HepG2 (cell line): ENCODE measurements around the gene POLE3. TPM values are rescaled to one million over a fixed set of nuclear protein-coding genes. Genes with fewer than 3 reads are reported as not detected.

Source experiments
- AHDC1 ChIP-seq: sonication (generic); formaldehyde crosslinking; IDR thresholded peaks from 2 replicates; pipeline ENCODE4 v1.5.1; 2020; ENCODE audit warnings: mild to moderate bottlenecking, missing genetic modification reagents, borderline replicate concordance
- ASH2L ChIP-seq: fragments of 300-600, 200-600 bp; sonication (generic); IDR thresholded peaks from 2 replicates; pipeline ENCODE4 v1.7.0; 2017; ENCODE audit warnings: low read depth, mild to moderate bottlenecking, moderate library complexity, mixed read lengths, low read length; ENCODE audit not compliant: insufficient read length
- ATM ChIP-seq: fragments of 450-650 bp; IDR thresholded peaks from 2 replicates; pipeline ENCODE4 v1.7.1; 2017; ENCODE audit warnings: mild to moderate bottlenecking, borderline replicate concordance
- CBFB ChIP-seq: sonication (generic); formaldehyde crosslinking; IDR thresholded peaks from 2 replicates; pipeline ENCODE4 v1.4.0; 2020; ENCODE audit warnings: missing genetic modification reagents
- CHCHD3 ChIP-seq: sonication (generic); formaldehyde crosslinking; IDR thresholded peaks from 2 replicates; pipeline ENCODE4 v1.8.0; 2022; ENCODE audit warnings: mild to moderate bottlenecking, missing genetic modification reagents, moderate library complexity
- CREB1 ChIP-seq, 2 experiments: fragments of 450-650 bp in 1 of 2; IDR thresholded peaks; 2 replicates each; pipeline ENCODE4 v1.6.1; 2016 to 2017; ENCODE audit warnings: control low read depth in 1 of 2, mild to moderate bottlenecking in 1 of 2, missing compliant biosample characterization in 1 of 2, missing genetic modification characterization in 1 of 2
- EED ChIP-seq: sonication (generic); formaldehyde crosslinking; IDR thresholded peaks from 2 replicates; pipeline ENCODE4 v1.5.0; 2020; ENCODE audit warnings: mild to moderate bottlenecking, missing genetic modification reagents
- FOXM1 ChIP-seq: sonication (generic); formaldehyde crosslinking; IDR thresholded peaks from 2 replicates; pipeline ENCODE4 v1.5.0; 2020; ENCODE audit warnings: missing genetic modification reagents
- NFYC ChIP-seq: IDR thresholded peaks from 2 replicates; pipeline ENCODE4 v1.6.1; 2016; ENCODE audit warnings: missing genetic modification reagents, missing compliant biosample characterization
- NRL ChIP-seq: sonication (generic); formaldehyde crosslinking; IDR thresholded peaks from 2 replicates; pipeline ENCODE4 v1.5.0; 2020; ENCODE audit warnings: missing genetic modification reagents, mild to moderate bottlenecking, moderate library complexity, borderline replicate concordance
- PHF20 ChIP-seq: sonication (generic); formaldehyde crosslinking; IDR thresholded peaks from 2 replicates; pipeline ENCODE4 v1.5.0; 2020; ENCODE audit warnings: mild to moderate bottlenecking, missing genetic modification reagents
- RELA ChIP-seq: sonication (generic); formaldehyde crosslinking; IDR thresholded peaks from 2 replicates; pipeline ENCODE4 v1.4.0; 2020; ENCODE audit warnings: missing genetic modification reagents
- REST ChIP-seq, 2 experiments: IDR thresholded peaks; 2 replicates each; pipeline ENCODE4 v1.6.1; 2011 to 2012; ENCODE audit warnings: low read length in 2 of 2, borderline replicate concordance in 1 of 2, low read depth in 1 of 2, mild to moderate bottlenecking in 1 of 2, moderate library complexity in 1 of 2
- SIN3B ChIP-seq: fragments of 150-350 bp; IDR thresholded peaks from 2 replicates; pipeline ENCODE4 v1.6.1; 2014; ENCODE audit warnings: low read length
- ZBTB10 ChIP-seq: sonication (generic); formaldehyde crosslinking; IDR thresholded peaks from 2 replicates; pipeline ENCODE4 v1.4.0; 2020; ENCODE audit warnings: missing genetic modification reagents, borderline replicate concordance
- ZNF33B ChIP-seq: sonication (generic); formaldehyde crosslinking; IDR thresholded peaks from 2 replicates; pipeline ENCODE4 v1.5.1; 2020; ENCODE audit warnings: mild to moderate bottlenecking, missing genetic modification reagents
- ZSCAN25 ChIP-seq: sonication (generic); formaldehyde crosslinking; IDR thresholded peaks from 2 replicates; pipeline ENCODE4 v1.8.0; 2022; ENCODE audit warnings: mild to moderate bottlenecking, missing genetic modification reagents
- polyA plus RNA-seq, 8 experiments: library from polyadenylated mRNA; depleted of rRNA in 3 of 8; stranded (reverse) in 7 of 8; unstranded in 1 of 8; fragments of >200 nt; fragmentation: Illumina TruSeq in 4 of 8; extraction: Trizol in 4 of 8; gene quantifications; 2 replicates each; pipeline versions ENCODE4 v1.2.1 to v1.2.3, GENCODE V29; 2011 to 2016; ENCODE audit warnings: low read depth in 4 of 8, missing spikeins in 1 of 8, mixed read lengths in 1 of 8; ENCODE audit not compliant: insufficient read depth in 1 of 8
- total RNA-seq, 5 experiments: library from RNA; depleted of rRNA; stranded (reverse); fragments of >200 nt; fragmentation: Illumina TruSeq; extraction: Trizol; gene quantifications; 2 replicates each; pipeline ENCODE4 v1.2.3, GENCODE V29; 2016; ENCODE audit warnings: low read depth in 1 of 5

The POLE3 gene
- total and polyA plus RNA-seq, 2 of the 13 experiments (the other 11 are each of a cell fraction or from before 2014, with no cell fraction given): 36.0 to 77.2 TPM

GRCh38 chr9:113387560-113388230, 22.8 kb downstream of the POLE3 start (continued):
- TF ChIP-seq ZBTB10 (CRISPR knock-in tag) (no peak), ATM (no peak), CBFB (CRISPR knock-in tag) (no peak), REST (IDR thresholded peaks at IDR 0.05; ENCODE audit: borderline replicate concordance in 1 of 2, low read depth in 1 of 2, low read length in 2 of 2) (peak in 1 of 2 experiments; percentile 66; a peak in 1 of 4 replicates), AHDC1 (no peak), ZNF33B (CRISPR knock-in tag) (no peak), FOXM1 (no peak), PHF20 (CRISPR knock-in tag) (no peak), RELA (CRISPR knock-in tag) (no peak), NFYC (CRISPR knock-in tag) (0 out of 2 replicates have a peak, but pooled peaks have one; percentile 14), EED (CRISPR knock-in tag) (peak; percentile 77; the same call in 1 of the 2 replicates), ASH2L (peak; percentile 92), CREB1 (IDR thresholded peaks at IDR 0.05) (no peak), CREB1 (CRISPR knock-in tag; IDR thresholded peaks at IDR 0.05) (peak; percentile 59; the same call in 1 of the 2 replicates), SIN3B (peak; percentile 30; the same call in 1 of the 2 replicates), NRL (CRISPR knock-in tag) (no peak; the same call in 1 of the 2 replicates), ZSCAN25 (no peak), CHCHD3 (CRISPR knock-in tag) (no peak)
